Neural progenitor cell (in vitro differentiated cells): ENCODE results near the gene SYT17. TPM values are rescaled to one million over a fixed set of nuclear protein-coding genes. Genes with fewer than 3 reads are reported as not detected.

Source experiments
- DNase-seq: peaks from one replicate; pipeline ENCODE4 v3.0.0-alpha.2; 2016; ENCODE audit warnings: low spot score
- H2AFZ ChIP-seq: fragments of 200-600 bp; sonication (generic); replicated peaks from 2 replicates; pipeline ENCODE4 v1.6.1; 2016; ENCODE audit warnings: antibody characterized with exemption
- H3F3A ChIP-seq: fragments of 200-600 bp; sonication (generic); 2 replicates; pipeline ENCODE4 v1.6.1; 2016; ENCODE audit warnings: antibody characterized with exemption, low read depth
- H3K27ac ChIP-seq: fragments of 200-600 bp; sonication (generic); 2 replicates; pipeline ENCODE4 v1.5.1; 2016; ENCODE audit warnings: mild to moderate bottlenecking
- H3K27me3 ChIP-seq: fragments of 200-600 bp; sonication (generic); 2 replicates; pipeline ENCODE4 v1.6.1; 2016; ENCODE audit warnings: mild to moderate bottlenecking, moderate library complexity
- H3K36me3 ChIP-seq: fragments of 200-600 bp; sonication (generic); 2 replicates; pipeline ENCODE4 v1.5.1; 2016
- H3K4me1 ChIP-seq: fragments of 200-600 bp; sonication (generic); 2 replicates; pipeline ENCODE4 v1.6.1; 2016; ENCODE audit warnings: mixed run types
- H3K4me2 ChIP-seq: fragments of 200-600 bp; sonication (generic); 2 replicates; pipeline ENCODE4 v1.6.1; 2016
- H3K4me3 ChIP-seq: fragments of 200-600 bp; sonication (generic); 2 replicates; pipeline ENCODE4 v1.5.1; 2016
- H3K79me2 ChIP-seq: fragments of 200-600 bp; sonication (generic); 2 replicates; pipeline ENCODE4 v1.6.1; 2016; ENCODE audit warnings: low read depth
- H3K9ac ChIP-seq: fragments of 200-600 bp; sonication (generic); 2 replicates; pipeline ENCODE4 v1.6.1; 2016
- H3K9me3 ChIP-seq: fragments of 200-600 bp; sonication (generic); 2 replicates; pipeline ENCODE4 v1.5.1; 2016; ENCODE audit warnings: low read depth
- H4K20me1 ChIP-seq: fragments of 200-600 bp; sonication (generic); 2 replicates; pipeline ENCODE4 v1.6.1; 2016; ENCODE audit warnings: low read depth
- H3K27ac Mint-ChIP-seq: 3 replicates; pipeline ENCODE4 v1.8.0; 2021; ENCODE audit warnings: mixed read lengths
- H3K27me3 Mint-ChIP-seq: 2 replicates; pipeline ENCODE4 v1.8.0; 2022; ENCODE audit warnings: low read depth, mild to moderate bottlenecking, inconsistent platforms, moderate library complexity, mixed read lengths; ENCODE audit not compliant: insufficient read depth
- H3K36me3 Mint-ChIP-seq: 3 replicates; pipeline ENCODE4 v1.8.0; 2021; ENCODE audit warnings: mixed read lengths
- H3K4me1 Mint-ChIP-seq: 3 replicates; pipeline ENCODE4 v1.8.0; 2021; ENCODE audit warnings: mixed read lengths
- H3K4me3 Mint-ChIP-seq: 3 replicates; pipeline ENCODE4 v1.8.0; 2021; ENCODE audit warnings: mild to moderate bottlenecking, moderate library complexity, mixed read lengths
- H3K9me3 Mint-ChIP-seq: 3 replicates; pipeline ENCODE4 v1.8.0; 2020; ENCODE audit warnings: mixed read lengths
- EZH2 ChIP-seq: fragments of 200-600 bp; sonication (generic); IDR thresholded peaks from 2 replicates; pipeline ENCODE4 v1.6.1; 2017; ENCODE audit warnings: antibody characterized with exemption, mild to moderate bottlenecking, moderate library complexity
- EZH2phosphoT487 ChIP-seq: fragments of 200-600 bp; sonication (generic); IDR thresholded peaks from 2 replicates; pipeline ENCODE4 v1.6.1; 2017; ENCODE audit warnings: antibody characterized with exemption
- total RNA-seq: library from RNA; depleted of rRNA; stranded (reverse); fragments of >200 nt; gene quantifications from 2 replicates; pipeline ENCODE4 v1.2.3, GENCODE V29; 2015; ENCODE audit warnings: low replicate concordance
- TF ChIP-seq, protein P1 (sequence below): fragments of 200-600 bp; sonication (generic); IDR thresholded peaks from 2 replicates; pipeline ENCODE4 v1.5.1; 2017; ENCODE audit warnings: antibody characterized with exemption, mild to moderate bottlenecking

Gene SYT17
- total RNA-seq, 1 donor from 2014 or later, result 7.2 TPM

DNA sequence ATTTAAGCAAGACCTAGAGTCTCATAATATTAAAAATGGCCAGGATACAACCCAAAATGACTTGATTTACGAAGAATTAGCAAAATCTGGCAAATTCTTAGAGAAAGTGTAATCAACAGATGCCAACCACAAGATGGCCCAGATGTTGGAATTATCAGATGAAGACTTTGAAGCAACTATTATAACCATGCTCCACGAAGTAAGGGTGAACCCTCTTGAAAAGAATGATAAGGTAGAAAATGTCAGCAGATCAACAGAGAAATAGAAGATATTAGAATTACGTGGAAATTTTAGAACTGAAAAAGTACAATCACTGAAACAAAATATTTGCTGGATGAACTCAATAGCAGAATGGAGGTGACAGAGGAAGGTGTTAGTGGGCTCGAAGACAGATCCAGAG lies 67.4 kb downstream of the SYT17 start:
- Histone ChIP-seq H3K4me2 (no peak overlapping the region), H4K20me1 (no peaks in the 10 kb centered on the region), H3K27me3 (no peaks in the 10 kb centered on the region), H3K9ac (no peak overlapping the region), H3K27ac (no peak overlapping the region), H3K36me3 (no peaks in the 10 kb centered on the region), H2AFZ (no peak overlapping the region), H3F3A (no peaks in the 10 kb centered on the region), H3K4me3 (no peak overlapping the region), H3K4me1 (no peaks in the 10 kb centered on the region), H3K9me3 (peaks cover 9% of the 10 kb centered on the region), H3K79me2 (no peaks in the 10 kb centered on the region)
- Mint-ChIP-seq H3K9me3 (peaks cover 29% of the 10 kb centered on the region), H3K27ac (no peak overlapping the region), H3K36me3 (peaks cover 37% of the 10 kb centered on the region), H3K4me3 (no peak overlapping the region), H3K27me3 (no peaks in the 10 kb centered on the region), H3K4me1 (peaks cover 2% of the 10 kb centered on the region)
- no peak for DNase-seq
- TF ChIP-seq, protein P1, sequence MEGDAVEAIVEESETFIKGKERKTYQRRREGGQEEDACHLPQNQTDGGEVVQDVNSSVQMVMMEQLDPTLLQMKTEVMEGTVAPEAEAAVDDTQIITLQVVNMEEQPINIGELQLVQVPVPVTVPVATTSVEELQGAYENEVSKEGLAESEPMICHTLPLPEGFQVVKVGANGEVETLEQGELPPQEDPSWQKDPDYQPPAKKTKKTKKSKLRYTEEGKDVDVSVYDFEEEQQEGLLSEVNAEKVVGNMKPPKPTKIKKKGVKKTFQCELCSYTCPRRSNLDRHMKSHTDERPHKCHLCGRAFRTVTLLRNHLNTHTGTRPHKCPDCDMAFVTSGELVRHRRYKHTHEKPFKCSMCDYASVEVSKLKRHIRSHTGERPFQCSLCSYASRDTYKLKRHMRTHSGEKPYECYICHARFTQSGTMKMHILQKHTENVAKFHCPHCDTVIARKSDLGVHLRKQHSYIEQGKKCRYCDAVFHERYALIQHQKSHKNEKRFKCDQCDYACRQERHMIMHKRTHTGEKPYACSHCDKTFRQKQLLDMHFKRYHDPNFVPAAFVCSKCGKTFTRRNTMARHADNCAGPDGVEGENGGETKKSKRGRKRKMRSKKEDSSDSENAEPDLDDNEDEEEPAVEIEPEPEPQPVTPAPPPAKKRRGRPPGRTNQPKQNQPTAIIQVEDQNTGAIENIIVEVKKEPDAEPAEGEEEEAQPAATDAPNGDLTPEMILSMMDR, result no peak
- TF ChIP-seq EZH2 (no peak), EZH2phosphoT487 (no peak)

DNA sequence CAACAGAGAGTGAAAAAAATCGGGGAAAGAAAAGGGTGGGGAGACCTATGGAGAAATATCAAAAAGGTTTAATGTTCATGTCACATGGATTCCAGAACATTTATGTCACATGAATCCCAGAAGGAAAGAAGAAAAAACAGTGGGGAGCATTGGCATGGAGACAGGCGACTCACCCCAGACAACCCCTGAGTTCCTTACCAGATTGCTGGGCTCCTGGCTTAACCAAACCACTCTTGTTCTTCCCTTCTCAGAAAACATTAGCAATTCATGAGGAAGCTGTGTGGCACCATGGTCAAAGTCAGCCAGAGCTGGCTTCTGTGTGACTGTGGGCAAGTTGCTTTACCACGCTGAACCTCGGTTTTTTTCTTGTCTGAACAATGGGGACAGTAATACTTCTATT lies 67.8 kb downstream of the SYT17 start:
- no peaks in the 10 kb centered on the region for H3K4me1 ChIP-seq
- TF ChIP-seq EZH2phosphoT487, result no peak
- no peak for TF ChIP-seq EZH2
- TF ChIP-seq, protein P1, result no peak

DNA sequence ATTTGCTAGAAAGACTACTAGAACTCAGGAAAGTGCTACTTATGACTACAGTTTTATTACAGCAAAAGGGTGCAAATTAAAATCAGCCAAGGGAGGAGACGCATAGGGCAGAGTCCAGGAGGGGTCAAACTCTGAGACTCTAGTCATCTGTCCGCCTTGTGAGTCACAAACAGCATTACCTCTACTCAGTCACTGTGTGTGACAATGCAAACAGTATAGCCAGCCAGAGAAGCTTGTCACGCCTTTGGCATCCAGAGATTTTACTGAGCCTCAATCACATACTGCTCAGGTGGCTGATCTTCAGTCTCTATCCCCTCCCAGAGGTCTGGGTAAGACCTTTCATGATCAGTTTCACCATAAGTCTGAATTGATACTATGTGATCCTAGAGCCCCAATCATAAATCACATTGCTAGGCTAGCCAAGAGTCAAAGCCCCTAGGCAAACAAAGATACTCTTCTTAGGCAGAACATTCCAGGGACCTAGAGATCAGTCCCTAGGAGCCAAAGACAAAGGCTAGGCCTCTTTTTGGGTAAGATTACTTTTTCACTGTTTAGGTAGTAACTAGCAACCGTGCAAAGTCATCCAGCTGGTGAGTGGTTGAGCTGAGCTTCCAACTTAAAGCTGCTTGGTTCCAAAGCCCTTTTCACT lies 68.6 kb downstream of the SYT17 start:
- Histone ChIP-seq H3K27ac (no peak overlapping the region), H3K79me2 (no peaks in the 10 kb centered on the region)

More for the DNA sequence above, 67.8 kb downstream of the SYT17 start:
- H2AFZ ChIP-seq, result no peak overlapping the region
- Mint-ChIP-seq H3K9me3 (peaks cover 29% of the 10 kb centered on the region), H3K4me1 (peaks cover 2% of the 10 kb centered on the region), H3K4me3 (no peak overlapping the region), H3K27me3 (no peaks in the 10 kb centered on the region), H3K36me3 (peaks cover 37% of the 10 kb centered on the region), H3K27ac (no peak overlapping the region)
- no peak for DNase-seq
- no peak overlapping the region for H3K4me2 ChIP-seq
- no peaks in the 10 kb centered on the region for H3K36me3 ChIP-seq
- H4K20me1 ChIP-seq, result no peaks in the 10 kb centered on the region
- H3K9me3 ChIP-seq, result peaks cover 9% of the 10 kb centered on the region
- no peaks in the 10 kb centered on the region for H3K27me3 ChIP-seq
- H3F3A ChIP-seq, result no peaks in the 10 kb centered on the region
- no peak overlapping the region for H3K27ac ChIP-seq
- H3K79me2 ChIP-seq, result no peaks in the 10 kb centered on the region
- H3K9ac ChIP-seq, result no peak overlapping the region
- no peak overlapping the region for H3K4me3 ChIP-seq

More for the DNA sequence above, 68.6 kb downstream of the SYT17 start:
- H3K4me3 Mint-ChIP-seq, result no peak overlapping the region
- Histone ChIP-seq H3K9me3 (peaks cover 9% of the 10 kb centered on the region), H3K36me3 (no peaks in the 10 kb centered on the region), H3K4me2 (no peak overlapping the region), H3K9ac (no peak overlapping the region), H3F3A (no peaks in the 10 kb centered on the region), H3K27me3 (no peaks in the 10 kb centered on the region), H2AFZ (no peak overlapping the region), H3K4me1 (no peaks in the 10 kb centered on the region), H3K4me3 (no peak overlapping the region), H4K20me1 (no peaks in the 10 kb centered on the region)
- no peak for DNase-seq
- peaks cover 29% of the 10 kb centered on the region for H3K9me3 Mint-ChIP-seq
- H3K36me3 Mint-ChIP-seq, result peaks cover 34% of the 10 kb centered on the region
- H3K4me1 Mint-ChIP-seq, result peaks cover 2% of the 10 kb centered on the region
- TF ChIP-seq, protein P1, result no peak
- no peak for TF ChIP-seq EZH2
- TF ChIP-seq EZH2phosphoT487, result no peak
- H3K27ac Mint-ChIP-seq, result no peak overlapping the region
- no peaks in the 10 kb centered on the region for H3K27me3 Mint-ChIP-seq
